ENCODE results near the gene AMOTL2. TPM values are rescaled to one million over a fixed set of nuclear protein-coding genes. Genes with fewer than 3 reads are reported as not detected.

Gene AMOTL2
- total RNA-seq, 1 donor, result 236 TPM

DNA sequence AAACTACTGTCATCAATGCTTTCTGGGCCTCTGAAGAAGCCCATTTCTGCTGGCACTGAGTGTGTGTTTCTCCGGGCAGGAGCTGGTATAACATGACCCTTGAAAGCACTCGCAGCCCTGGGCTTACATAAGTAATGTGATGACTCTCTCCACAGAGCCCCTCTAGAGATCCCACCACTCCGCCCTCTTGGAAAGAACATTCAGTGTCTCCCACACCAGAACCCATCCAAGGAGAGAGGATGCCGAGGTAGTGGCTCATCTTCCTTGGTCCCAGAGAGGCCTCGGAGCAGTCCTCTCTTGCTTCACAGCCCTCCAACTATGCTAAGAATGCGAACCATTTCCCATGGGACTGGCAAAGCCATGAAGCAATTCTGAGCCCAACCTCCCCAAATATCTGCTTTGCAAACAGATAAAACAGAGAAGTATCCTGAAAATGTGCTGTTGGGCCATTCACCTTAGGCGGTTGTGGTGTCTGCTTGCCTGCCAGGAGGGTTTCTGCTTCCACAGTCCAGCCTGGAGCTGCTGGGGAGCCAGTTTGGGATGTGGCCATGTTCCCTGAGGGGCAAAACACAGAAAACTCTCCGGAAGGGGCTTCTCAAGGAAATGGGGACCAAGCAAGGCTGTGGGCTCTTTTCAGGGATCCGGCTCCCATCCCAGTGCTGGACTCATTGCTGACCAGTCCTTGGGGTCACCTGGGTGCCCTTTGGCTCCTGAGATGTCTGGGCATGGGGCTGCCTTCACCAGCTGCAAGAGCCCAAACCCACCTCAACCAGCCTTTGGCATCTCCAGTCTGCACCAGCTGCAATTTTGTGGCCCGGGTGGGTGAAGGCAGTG, 47.3 kb downstream of the AMOTL2 start:
- peak; percentile 96 for DNase-seq (ENCODE audit: low read depth)
- TF ChIP-seq, protein P1, sequence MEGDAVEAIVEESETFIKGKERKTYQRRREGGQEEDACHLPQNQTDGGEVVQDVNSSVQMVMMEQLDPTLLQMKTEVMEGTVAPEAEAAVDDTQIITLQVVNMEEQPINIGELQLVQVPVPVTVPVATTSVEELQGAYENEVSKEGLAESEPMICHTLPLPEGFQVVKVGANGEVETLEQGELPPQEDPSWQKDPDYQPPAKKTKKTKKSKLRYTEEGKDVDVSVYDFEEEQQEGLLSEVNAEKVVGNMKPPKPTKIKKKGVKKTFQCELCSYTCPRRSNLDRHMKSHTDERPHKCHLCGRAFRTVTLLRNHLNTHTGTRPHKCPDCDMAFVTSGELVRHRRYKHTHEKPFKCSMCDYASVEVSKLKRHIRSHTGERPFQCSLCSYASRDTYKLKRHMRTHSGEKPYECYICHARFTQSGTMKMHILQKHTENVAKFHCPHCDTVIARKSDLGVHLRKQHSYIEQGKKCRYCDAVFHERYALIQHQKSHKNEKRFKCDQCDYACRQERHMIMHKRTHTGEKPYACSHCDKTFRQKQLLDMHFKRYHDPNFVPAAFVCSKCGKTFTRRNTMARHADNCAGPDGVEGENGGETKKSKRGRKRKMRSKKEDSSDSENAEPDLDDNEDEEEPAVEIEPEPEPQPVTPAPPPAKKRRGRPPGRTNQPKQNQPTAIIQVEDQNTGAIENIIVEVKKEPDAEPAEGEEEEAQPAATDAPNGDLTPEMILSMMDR (IDR thresholded peaks at IDR 0.05; ENCODE audit: insufficient read depth, low read depth, low read length), result no peak

DNA sequence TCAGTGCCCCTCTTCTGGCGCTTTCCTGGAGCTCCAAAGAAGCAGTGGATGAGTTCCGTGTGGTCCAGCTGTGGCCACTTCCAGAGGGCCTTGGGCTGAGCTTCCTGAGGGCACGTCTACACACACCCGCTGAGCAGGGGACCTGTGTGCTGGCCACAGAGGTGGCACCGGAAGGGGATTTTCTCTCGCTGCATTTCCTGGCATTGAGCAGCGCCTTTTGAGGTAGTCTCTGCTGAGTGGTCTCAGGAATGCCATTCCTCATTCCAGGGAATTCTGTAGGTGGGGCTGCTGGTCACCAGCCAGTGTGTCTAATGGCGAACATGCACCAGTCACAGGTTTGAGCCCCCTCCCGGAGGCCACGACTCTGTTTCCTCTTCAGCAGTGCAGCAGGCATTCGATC, 48.1 kb downstream of the AMOTL2 start:
- TF ChIP-seq, protein P1 (IDR thresholded peaks at IDR 0.05; ENCODE audit: insufficient read depth, low read depth, low read length), result no peak
- DNase-seq (ENCODE audit: low read depth), result no peak
- no peak overlapping the region for H3K4me3 ChIP-seq (ENCODE audit: low read depth, low read length)

More for the DNA sequence above, 47.3 kb downstream of the AMOTL2 start:
- no peak overlapping the region for H3K4me3 ChIP-seq (ENCODE audit: low read depth, low read length)

DNA sequence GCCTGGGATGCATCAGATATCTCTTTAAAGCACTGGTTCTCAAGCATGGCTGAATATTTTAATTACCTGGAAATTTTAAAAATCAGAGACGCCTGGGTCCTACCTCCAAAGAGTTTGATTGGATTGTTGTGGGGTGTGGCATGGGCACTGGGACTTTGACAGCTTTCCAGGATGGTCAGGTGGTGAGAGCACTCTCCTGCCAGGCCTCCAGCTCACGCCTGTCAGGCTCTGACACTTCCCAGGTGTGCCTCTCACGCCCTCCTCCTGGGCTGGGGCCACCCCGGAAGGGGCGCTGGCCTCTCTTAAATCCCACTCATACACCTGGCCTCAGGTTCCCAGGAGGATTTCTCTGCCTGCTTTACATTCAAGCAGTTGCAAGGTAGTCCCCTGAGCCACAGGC, 48.5 kb downstream of the AMOTL2 start:
- DNase-seq (ENCODE audit: low read depth), result no peak
- TF ChIP-seq, protein P1 (IDR thresholded peaks at IDR 0.05; ENCODE audit: insufficient read depth, low read depth, low read length), result no peak
- H3K4me3 ChIP-seq (ENCODE audit: low read depth, low read length), result no peak overlapping the region

DNA sequence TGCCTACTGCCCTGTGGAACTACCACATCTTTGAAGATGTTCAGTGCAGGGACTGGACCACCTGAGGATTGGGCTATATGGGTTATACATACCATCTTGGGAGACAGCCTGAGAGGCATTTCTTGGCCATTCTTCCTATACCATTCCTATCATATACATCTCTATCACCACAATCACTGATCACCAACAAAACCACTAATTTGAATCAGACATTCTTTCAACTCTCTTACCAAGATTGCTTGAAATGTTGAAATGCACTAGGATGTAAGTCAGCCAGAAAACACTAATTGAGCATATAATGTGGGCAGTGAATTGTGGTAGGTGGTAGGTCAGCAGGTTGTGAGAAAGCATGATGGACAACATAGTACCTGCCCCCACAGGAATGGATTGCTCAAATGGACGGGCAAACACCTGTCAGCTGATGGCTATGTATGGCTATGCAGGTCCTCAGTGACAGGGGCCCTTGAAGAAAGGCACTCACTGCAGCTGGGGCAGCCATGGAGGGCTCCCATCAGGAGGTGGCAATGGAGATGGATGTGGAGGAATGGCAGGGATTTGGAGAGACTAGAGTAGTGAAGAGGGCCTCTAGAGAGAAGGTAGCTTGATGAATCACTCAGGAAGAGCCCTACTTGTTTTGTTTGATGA, 49.1 kb downstream of the AMOTL2 start:
- no peak overlapping the region for H3K4me3 ChIP-seq (ENCODE audit: low read depth, low read length)
- DNase-seq (ENCODE audit: low read depth), result no peak
- TF ChIP-seq, protein P1 (IDR thresholded peaks at IDR 0.05; ENCODE audit: insufficient read depth, low read depth, low read length), result no peak

DNA sequence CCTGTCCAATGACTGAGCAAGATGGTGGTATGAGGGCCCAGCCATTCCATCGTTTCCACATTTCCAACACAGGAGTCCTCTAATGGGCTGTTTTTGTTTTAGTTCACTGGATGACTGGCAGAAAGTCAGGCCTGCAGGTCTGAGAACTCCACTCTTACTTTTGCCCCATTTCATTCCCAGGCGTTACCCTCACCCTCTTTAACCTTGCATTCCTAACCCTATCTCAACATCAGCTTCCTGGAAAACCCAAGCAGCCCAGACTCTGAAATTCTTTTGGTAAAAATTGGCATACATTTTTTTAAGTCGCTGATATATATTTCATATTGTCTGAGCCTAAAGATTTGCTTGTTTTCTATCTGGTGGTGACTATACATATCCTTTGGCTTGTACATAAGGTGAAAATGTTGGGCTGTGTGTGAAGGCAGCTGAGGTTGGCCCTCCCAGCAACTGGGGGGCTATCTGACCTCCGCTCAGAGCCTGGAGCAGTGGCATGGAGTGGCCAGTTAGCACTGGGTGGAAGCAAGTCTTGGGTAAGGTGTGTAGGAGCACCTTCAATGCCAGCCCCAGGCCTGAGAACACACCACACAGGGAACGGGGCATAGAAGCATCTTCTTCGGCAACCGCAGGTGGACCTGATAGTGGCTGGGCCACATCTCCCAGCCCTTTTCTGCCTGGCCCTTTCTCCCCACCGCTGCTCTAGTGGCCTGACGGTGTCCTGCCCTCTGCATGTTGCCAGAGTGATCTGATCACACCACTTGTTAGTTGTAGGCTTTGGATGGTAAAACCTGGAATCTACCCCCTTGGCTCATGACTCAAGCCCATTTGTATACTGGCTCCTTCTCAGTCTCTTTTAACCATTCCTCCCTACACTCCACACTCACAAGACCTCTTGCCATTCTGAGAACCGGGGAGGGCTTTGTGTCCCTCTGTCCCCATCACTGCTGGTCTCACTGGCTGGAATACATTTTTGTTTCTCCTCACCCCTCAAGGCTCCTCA, 50.0 kb downstream of the AMOTL2 start:
- TF ChIP-seq, protein P1 (IDR thresholded peaks at IDR 0.05; ENCODE audit: insufficient read depth, low read depth, low read length), result no peak
- no peak overlapping the region for H3K4me3 ChIP-seq (ENCODE audit: low read depth, low read length)
- DNase-seq (ENCODE audit: low read depth), result no peak

DNA sequence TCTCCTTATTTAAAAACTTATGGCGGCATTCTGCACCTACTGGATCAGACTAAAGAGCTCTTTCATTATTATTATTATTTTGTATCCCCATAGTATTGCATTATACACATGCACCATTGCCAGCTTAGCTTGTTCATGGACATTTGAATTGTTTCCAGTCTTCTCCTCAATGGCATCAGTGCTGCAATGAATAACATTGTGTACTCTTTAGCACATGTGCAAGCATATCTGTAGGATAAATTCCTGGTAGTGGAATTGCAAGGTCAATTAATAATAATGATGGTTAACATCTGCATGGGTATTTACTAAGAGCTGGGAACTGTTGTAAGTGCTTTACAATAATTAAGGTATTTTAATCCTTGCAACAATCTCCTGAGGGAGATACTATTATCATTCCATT, 52.0 kb downstream of the AMOTL2 start:
- TF ChIP-seq, protein P1 (IDR thresholded peaks at IDR 0.05; ENCODE audit: insufficient read depth, low read depth, low read length), result no peak
- DNase-seq (ENCODE audit: low read depth), result no peak

More for the DNA sequence above, 52.0 kb downstream of the AMOTL2 start:
- H3K4me3 ChIP-seq (ENCODE audit: low read depth, low read length), result no peak overlapping the region

All from fibroblast of villous mesenchyme (primary cell).